Measurements from ENCODE around the gene MAFF. TPM values are rescaled to one million over a fixed set of nuclear protein-coding genes. Genes with fewer than 3 reads are reported as not detected.

MAFF gene
- total and polyA plus RNA-seq, 9 of the 15 experiments (the other 6 are each of a cell fraction or from before 2014, with no cell fraction given), result 0.51 to 8.0 (median 5.4) TPM

- H3K9me3 ChIP-seq (replicated peaks; ENCODE audit: control insufficient read depth, insufficient read depth, low read depth, low read length), result no peaks in the 10 kb centered on the region
- FAIRE-seq (no peak), DNase-seq (ENCODE audit: extremely low read depth in 1 of 4, low spot score in 3 of 4) (no peak), ATAC-seq (no peak)
- in situ Hi-C loops (cut with MboI) (no loop called here), intact Hi-C loops (cut with micrococcal nuclease) (no loop called here)
- no peak for TF ChIP-seq CBFA2T2 (conservative IDR thresholded peaks at IDR 0.05)
- TF ChIP-seq HDGF (IDR thresholded peaks at IDR 0.05), result no peak
- no peak for TF ChIP-seq RNF219 (CRISPR knock-in tag; IDR thresholded peaks at IDR 0.05)
- TF ChIP-seq STAG1 (CRISPR knock-in tag; IDR thresholded peaks at IDR 0.05; ENCODE audit: borderline replicate concordance), result no peak
- no peak for TF ChIP-seq MEIS2 (IDR thresholded peaks at IDR 0.05; ENCODE audit: partially characterized antibody)
- no peak for TF ChIP-seq SMAD4 (CRISPR knock-in tag; conservative IDR thresholded peaks at IDR 0.05)
- ChIA-PET CTCF (ENCODE audit: low intra/inter-chr PET ratio) (no interaction called here), POLR2A (interaction anchor here (0.6 to 0.7 kb wide), 3 partner anchors 11 to 91 kb away, joined by 3 to 4 read pairs (median 3); no protein-coding TSS in a partner anchor)
- peaks cover 27% of the 10 kb centered on the region; the same call in 2 of the 3 replicates for H3K79me2 ChIP-seq (ENCODE audit: control insufficient read depth, insufficient read depth, low read length)
- H3K4me3 ChIP-seq, result no peak overlapping the region
- WGBS (ENCODE audit: insufficient coverage, low coverage, missing lambda C conversion rate), result 85% methylated on average over 14 of the region's 14 CpGs
- no TSS peak for BruUV-seq (replicated peaks)
- no peaks in the 10 kb centered on the region for H3K27me3 ChIP-seq (ENCODE audit: control insufficient read depth in 2 of 2, insufficient read depth in 2 of 2, low read length in 2 of 2)
- H2AFZ ChIP-seq (ENCODE audit: low read depth, low read length), result no peak overlapping the region
- H3K4me1 ChIP-seq (replicated peaks in 1 of 2; ENCODE audit: control insufficient read depth in 2 of 2, insufficient read depth in 2 of 2, low read length in 2 of 2), result peaks cover 13 to 18% of the 10 kb centered on the region in 2 experiments; a peak in 4 of 5 replicates
- H4K20me1 ChIP-seq (replicated peaks; ENCODE audit: control insufficient read depth, insufficient read depth, low read length), result no peaks in the 10 kb centered on the region
- no peak overlapping the region; a peak in 1 of 4 replicates for H3K9ac ChIP-seq (ENCODE audit: insufficient read depth in 1 of 2, low read depth in 2 of 2, low read length in 2 of 2)
- no peaks in the 10 kb centered on the region; the same call in 2 of the 3 replicates for H3K36me3 ChIP-seq (ENCODE audit: control insufficient read depth, insufficient read depth, low read length)
- H3K4me2 ChIP-seq (ENCODE audit: insufficient read depth, low read length), result no peak overlapping the region
- H3K27ac ChIP-seq (ENCODE audit: extremely low read depth, low read depth, low read length), result no peak overlapping the region
- H3K9me1 ChIP-seq (ENCODE audit: control insufficient read depth, insufficient read depth, low read length), result no peaks in the 10 kb centered on the region
Measured at GRCh38 chr22:38257181-38257580, 55.4 kb downstream of the MAFF start.
